GM18861 (cell line): ENCODE data around the gene EXOC7.

Experiments
- ATAC-seq: cut with Tn5 transposase; IDR thresholded peaks from one replicate; pipeline ENCODE4 v1.9.1; 2021; ENCODE audit not compliant: unreplicated experiment

Gene EXOC7, protein sequence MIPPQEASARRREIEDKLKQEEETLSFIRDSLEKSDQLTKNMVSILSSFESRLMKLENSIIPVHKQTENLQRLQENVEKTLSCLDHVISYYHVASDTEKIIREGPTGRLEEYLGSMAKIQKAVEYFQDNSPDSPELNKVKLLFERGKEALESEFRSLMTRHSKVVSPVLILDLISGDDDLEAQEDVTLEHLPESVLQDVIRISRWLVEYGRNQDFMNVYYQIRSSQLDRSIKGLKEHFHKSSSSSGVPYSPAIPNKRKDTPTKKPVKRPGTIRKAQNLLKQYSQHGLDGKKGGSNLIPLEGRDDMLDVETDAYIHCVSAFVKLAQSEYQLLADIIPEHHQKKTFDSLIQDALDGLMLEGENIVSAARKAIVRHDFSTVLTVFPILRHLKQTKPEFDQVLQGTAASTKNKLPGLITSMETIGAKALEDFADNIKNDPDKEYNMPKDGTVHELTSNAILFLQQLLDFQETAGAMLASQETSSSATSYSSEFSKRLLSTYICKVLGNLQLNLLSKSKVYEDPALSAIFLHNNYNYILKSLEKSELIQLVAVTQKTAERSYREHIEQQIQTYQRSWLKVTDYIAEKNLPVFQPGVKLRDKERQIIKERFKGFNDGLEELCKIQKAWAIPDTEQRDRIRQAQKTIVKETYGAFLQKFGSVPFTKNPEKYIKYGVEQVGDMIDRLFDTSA

GRCh38 chr17:76103274-76104139 lies at the start of gene EXOC7:
Gene EXOC7, minus strand, starts transcription at chr17:76103787. Its CDS starts 95 bp downstream, at chr17:76103692.
- ATAC-seq: peak; percentile 80

DNA sequence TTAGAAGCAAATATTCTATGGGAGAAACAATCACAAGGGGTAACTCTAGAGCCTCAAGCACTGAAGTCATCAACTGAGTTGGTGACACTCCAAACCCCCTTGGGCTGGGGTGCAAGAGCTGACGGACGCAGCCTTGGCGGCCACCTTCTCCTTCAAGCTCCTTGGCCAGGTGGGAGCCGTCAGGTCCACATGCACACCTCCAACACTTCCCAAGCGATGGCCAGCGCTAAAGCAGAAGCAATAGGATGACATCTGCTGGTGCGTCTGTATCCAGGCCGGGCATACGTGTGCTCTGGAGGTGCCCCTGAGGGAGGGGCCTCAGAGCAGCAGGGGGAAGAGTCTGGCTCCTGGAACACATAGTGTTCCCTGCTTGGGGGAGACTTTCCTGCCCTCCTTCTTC lies 49.6 kb upstream of the EXOC7 start:
- ATAC-seq: no peak

DNA sequence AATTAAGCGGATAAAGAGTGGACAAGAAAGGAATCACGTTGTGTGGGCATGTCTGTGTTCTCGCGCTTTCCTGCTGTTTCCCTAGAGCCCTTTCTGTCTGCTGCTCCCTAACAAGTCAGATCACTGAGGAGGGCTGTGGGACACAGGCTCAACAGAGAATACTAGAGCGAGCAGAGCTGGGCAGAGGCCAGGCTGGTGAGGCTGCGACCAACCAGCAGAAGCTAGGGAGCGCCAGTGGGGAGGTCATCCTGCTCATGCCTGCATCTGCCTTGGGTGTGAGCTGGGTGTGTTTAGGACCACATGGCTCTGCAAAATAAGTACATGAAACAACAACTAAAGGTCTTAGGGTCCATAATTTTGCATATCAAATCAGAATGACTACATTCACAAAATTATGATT lies 49.0 kb upstream of the EXOC7 start:
- ATAC-seq: no peak

- ATAC-seq: no peak
Measured at GRCh38 chr17:76151896-76152454, 48.4 kb upstream of the EXOC7 start.

DNA sequence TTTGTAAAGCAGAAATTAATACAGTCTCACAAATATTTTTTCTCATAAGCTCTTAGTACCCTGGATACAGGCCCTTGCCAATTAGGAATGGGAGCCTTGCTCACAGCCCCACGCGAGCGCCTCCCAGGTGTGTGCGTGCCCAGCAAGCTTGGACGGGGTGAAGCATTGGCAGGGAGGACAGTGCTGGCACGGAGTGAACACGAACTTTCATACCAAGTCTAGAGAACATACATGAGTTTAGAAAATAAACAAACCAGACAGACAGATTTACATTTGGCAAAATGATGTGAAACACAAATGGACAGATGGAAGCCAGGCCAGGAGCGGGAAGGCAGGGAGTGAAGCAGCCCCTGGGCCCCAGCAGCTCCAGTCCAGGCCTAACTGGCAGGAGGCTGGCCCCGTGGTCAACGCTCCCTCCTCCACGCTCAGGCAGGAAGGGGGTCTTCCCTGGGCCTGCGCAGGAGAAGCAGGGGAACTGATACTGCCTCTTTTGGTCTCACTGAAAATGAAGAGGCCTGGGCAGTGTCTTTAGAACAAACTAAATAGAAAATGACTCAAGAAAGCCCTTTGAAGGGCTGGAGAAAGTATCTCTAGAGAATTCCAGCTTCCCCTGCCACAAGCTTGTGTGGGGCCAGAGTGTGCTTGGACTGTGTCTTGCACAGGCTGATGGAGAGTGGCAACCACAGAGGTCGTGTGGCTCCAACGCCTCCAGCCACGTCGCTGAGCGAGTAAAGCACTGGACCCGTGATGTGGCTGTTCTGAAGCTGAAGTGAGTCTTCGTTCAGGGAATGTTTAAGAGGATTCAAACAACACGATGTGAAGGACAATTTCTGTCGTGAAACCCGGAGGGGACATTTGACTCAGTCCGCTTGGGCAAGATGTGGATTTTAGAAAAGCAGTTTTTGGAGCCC lies 47.4 kb upstream of the EXOC7 start:
- no peak for ATAC-seq

DNA sequence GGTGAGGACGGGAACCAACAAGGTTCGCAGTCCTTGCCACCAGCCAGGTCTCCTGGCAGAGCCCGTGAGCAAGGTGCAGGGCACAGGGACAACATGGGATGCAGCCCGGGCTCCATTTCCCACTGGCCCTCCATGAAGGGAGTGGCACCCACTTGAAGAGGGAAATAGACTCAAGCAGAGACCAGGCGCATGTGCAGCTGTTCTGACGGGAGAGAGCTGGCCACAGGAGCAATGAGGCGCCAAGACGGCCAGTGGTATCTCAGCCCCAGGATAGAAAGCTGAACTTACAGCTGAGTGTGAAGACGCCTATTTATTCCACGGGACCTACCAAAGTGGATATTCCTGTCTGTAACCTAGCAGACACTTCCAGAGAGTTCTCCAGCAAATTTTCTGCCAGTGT lies 45.6 kb upstream of the EXOC7 start:
- no peak for ATAC-seq

GRCh38 chr17:76148015-76148326 lies 44.4 kb upstream of the EXOC7 start:
- no peak for ATAC-seq

DNA sequence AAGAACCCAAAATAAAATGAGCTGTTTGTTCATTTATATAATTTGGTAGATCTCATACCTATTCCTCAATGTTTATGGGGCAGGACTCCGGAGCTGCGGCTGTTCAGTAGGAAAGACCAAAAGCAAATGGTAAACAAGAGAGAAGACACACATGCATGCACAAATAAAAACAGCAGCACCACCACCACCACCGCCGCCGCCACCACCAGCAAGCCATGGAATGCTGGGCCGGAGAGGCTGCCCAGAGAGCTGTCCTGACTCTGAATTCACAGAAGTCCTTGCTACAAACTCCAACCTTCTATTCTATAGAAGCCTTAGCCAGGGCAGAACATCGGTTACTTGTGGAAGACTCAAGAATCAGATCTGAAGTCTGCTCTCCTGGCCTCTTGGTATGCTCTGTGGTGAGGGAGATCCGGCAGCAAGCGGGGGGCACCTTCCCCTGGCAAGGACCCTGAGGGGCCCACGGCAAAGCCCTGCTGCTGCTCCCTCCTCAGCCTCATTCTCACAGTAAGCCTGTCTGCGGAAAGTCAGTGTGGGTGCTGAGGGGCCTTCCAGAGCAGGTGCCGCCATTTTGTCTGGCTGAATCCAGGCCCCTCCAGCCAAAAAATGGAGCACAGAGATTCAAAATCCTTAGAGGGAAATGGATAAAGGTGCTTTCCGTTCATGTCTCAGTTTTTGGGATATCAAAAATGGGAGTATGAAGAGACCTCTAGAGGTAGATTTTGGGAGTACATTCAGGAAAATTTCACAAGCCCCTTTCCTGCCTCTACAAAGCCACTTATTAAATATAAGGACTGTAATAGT lies 43.8 kb upstream of the EXOC7 start:
- no peak for ATAC-seq

GRCh38 chr17:76146053-76146851 lies 42.7 kb upstream of the EXOC7 start:
- ATAC-seq: no peak

DNA sequence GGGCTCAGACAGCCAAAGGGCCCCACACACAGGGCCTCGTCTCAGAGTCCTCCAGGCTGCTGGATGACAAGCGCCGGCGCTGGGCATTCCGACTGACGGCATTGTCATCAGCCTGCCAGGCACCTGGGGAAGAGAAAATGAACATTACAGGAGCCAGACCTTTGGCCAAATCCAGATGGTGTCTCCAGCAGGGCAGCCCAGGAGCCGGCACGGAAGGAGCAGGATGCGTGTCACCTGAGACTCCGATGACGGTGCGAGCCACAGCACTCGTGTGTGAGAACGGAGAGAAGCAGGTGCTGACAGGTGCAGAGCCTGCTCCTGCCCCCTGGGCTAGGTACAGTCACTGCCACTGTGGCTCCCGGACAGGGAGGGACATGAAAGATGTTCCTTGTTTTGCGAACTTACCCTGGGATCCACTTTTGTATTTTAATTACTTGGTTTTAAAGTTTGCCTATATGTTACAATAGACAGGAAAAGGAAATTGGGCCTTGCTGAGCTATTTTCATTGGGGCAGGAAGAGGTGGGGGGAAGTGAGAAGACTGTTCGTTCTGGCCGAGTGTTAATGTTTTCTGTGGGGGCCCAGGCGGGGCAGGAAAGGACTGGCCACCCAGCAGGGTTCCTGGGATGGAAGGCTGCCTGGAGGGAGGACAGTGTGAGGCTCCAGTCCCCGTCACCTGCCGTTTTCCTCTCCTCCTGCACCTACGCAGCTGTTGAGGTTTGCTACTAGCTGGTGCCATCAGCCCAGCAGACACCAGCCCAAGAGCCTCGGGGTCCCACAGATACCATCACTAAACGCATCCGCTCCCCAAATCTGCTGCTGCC lies 41.9 kb upstream of the EXOC7 start:
- ATAC-seq: no peak

GRCh38 chr17:76142585-76143041 lies 39.0 kb upstream of the EXOC7 start:
- no peak for ATAC-seq

- no peak for ATAC-seq
Measured at GRCh38 chr17:76142039-76142584, 38.5 kb upstream of the EXOC7 start.

GRCh38 chr17:76141212-76142038 lies 37.8 kb upstream of the EXOC7 start, which contains the start of gene FOXJ1:
Gene FOXJ1, minus strand, starts transcription at chr17:76141245. Its CDS starts 850 bp downstream, at chr17:76140395.
- peak; percentile 81 for ATAC-seq

- ATAC-seq: no peak
Measured at GRCh38 chr17:76140661-76141211, 37.1 kb upstream of the EXOC7 start.

GRCh38 chr17:76139801-76140660 lies 36.4 kb upstream of the EXOC7 start:
- no peak for ATAC-seq
